GM18868 (cell line): ENCODE measurements around the gene HSPG2.
"Not testable (repeated sequence)": the region's sequence is repeated elsewhere in the genome, so short reads cannot be mapped to it uniquely, and the experiment has no call there.

ENCODE experiments used
- ATAC-seq: cut with Tn5 transposase; IDR thresholded peaks from one replicate; pipeline ENCODE4 v1.9.1; 2021; ENCODE audit warnings: mild to moderate bottlenecking, moderate library complexity; ENCODE audit not compliant: unreplicated experiment

Gene HSPG2

GRCh38 chr1:21956720-21957552 lies 19.8 kb upstream of the HSPG2 start:
- ATAC-seq, result no peak

- no peak for ATAC-seq
These were observed 18.6 kb upstream of the HSPG2 start for GRCh38 chr1:21955501-21956281.

- ATAC-seq, result no peak
These were observed 17.9 kb upstream of the HSPG2 start for GRCh38 chr1:21955058-21955457.

- ATAC-seq, result no peak
These were observed 15.8 kb upstream of the HSPG2 start for GRCh38 chr1:21952786-21953520.

- ATAC-seq, result no peak
These were observed 14.2 kb upstream of the HSPG2 start for GRCh38 chr1:21951226-21951870.

- ATAC-seq, result no peak
These were observed 13.6 kb upstream of the HSPG2 start for GRCh38 chr1:21950734-21951133.

GRCh38 chr1:21946836-21947587 lies 9.9 kb upstream of the HSPG2 start:
- no peak for ATAC-seq

GRCh38 chr1:21944733-21945073 lies 7.6 kb upstream of the HSPG2 start:
- no peak for ATAC-seq

GRCh38 chr1:21942959-21943640 lies 6.0 kb upstream of the HSPG2 start:
- ATAC-seq, result not testable (repeated sequence)

GRCh38 chr1:21942464-21942863 lies 5.4 kb upstream of the HSPG2 start:
- no peak for ATAC-seq

GRCh38 chr1:21941370-21941769 lies 4.3 kb upstream of the HSPG2 start:
- no peak for ATAC-seq

GRCh38 chr1:21940492-21940891 lies 3.4 kb upstream of the HSPG2 start:
- ATAC-seq, result no peak

GRCh38 chr1:21939650-21940374 lies 2.7 kb upstream of the HSPG2 start:
- no peak for ATAC-seq

GRCh38 chr1:21938732-21939538 lies 1.8 kb upstream of the HSPG2 start:
- ATAC-seq, result no peak

GRCh38 chr1:21937372-21938121 lies 437 bp upstream of the HSPG2 start:
- ATAC-seq, result peak; percentile 76

- no peak for ATAC-seq
These were observed 611 bp downstream of the HSPG2 start for GRCh38 chr1:21936366-21937031.

GRCh38 chr1:21935891-21936365 lies 1.2 kb downstream of the HSPG2 start:
- ATAC-seq, result no peak
